NCI-H187 (cell line): ENCODE results near the gene C2CD4C.
"Not testable (repeated sequence)": the region's sequence is repeated elsewhere in the genome, so short reads cannot be mapped to it uniquely, and the experiment has no call there.

Source experiments
- DNase-seq, 2 experiments: peaks; one replicate each; lab custom pipeline; 2025; lab: John Stamatoyannopoulos, UW

The C2CD4C gene

GRCh38 chr19:408902-409515, at the start of gene C2CD4C:
TSS of gene C2CD4C (minus strand) at chr19:409147. CDS start at chr19:408361, 786 bp downstream.
- DNase-seq: no peak

- no peak for DNase-seq
These were observed 49.4 kb upstream of the C2CD4C start for GRCh38 chr19:458091-459042.

- DNase-seq: no peak
These were observed 48.7 kb upstream of the C2CD4C start for GRCh38 chr19:457636-458035.

- no peak for DNase-seq
These were observed 47.7 kb upstream of the C2CD4C start for GRCh38 chr19:456547-457110.

GRCh38 chr19:455851-456546, 47.1 kb upstream of the C2CD4C start:
- no peak for DNase-seq

GRCh38 chr19:455031-455705, 46.2 kb upstream of the C2CD4C start:
- no peak for DNase-seq

GRCh38 chr19:453606-454005, 44.7 kb upstream of the C2CD4C start:
- no peak for DNase-seq

- DNase-seq: no peak
These were observed 43.9 kb upstream of the C2CD4C start for GRCh38 chr19:452829-453228.

GRCh38 chr19:450912-451481, 42.0 kb upstream of the C2CD4C start:
- not testable (repeated sequence) for DNase-seq

- DNase-seq: no peak
These were observed 41.0 kb upstream of the C2CD4C start for GRCh38 chr19:449916-450315.

GRCh38 chr19:447816-448560, 39.0 kb upstream of the C2CD4C start:
- DNase-seq: no peak

GRCh38 chr19:447064-447426, 38.1 kb upstream of the C2CD4C start:
- DNase-seq: no peak

GRCh38 chr19:444677-445210, 35.8 kb upstream of the C2CD4C start:
- DNase-seq: no peak

- no peak for DNase-seq
These were observed 34.1 kb upstream of the C2CD4C start for GRCh38 chr19:443005-443404.

GRCh38 chr19:442085-442484, 33.1 kb upstream of the C2CD4C start:
- DNase-seq: no peak

GRCh38 chr19:441213-441836, 32.4 kb upstream of the C2CD4C start:
- no peak for DNase-seq

GRCh38 chr19:440391-441212, 31.7 kb upstream of the C2CD4C start:
- no peak for DNase-seq

GRCh38 chr19:439167-439900, 30.4 kb upstream of the C2CD4C start:
- DNase-seq: no peak
